ENCODE results near the gene INAFM2. TPM values are rescaled to one million over a fixed set of nuclear protein-coding genes. Genes with fewer than 3 reads are reported as not detected.

INAFM2 gene
- total RNA-seq, result 1 to 10 TPM; 7.2 to 7.5 TPM
- polyA plus RNA-seq, result 1 to 10 TPM in 1 of 2 donors, under 1 TPM in 1; 0.08 to 2.8 TPM

DNA sequence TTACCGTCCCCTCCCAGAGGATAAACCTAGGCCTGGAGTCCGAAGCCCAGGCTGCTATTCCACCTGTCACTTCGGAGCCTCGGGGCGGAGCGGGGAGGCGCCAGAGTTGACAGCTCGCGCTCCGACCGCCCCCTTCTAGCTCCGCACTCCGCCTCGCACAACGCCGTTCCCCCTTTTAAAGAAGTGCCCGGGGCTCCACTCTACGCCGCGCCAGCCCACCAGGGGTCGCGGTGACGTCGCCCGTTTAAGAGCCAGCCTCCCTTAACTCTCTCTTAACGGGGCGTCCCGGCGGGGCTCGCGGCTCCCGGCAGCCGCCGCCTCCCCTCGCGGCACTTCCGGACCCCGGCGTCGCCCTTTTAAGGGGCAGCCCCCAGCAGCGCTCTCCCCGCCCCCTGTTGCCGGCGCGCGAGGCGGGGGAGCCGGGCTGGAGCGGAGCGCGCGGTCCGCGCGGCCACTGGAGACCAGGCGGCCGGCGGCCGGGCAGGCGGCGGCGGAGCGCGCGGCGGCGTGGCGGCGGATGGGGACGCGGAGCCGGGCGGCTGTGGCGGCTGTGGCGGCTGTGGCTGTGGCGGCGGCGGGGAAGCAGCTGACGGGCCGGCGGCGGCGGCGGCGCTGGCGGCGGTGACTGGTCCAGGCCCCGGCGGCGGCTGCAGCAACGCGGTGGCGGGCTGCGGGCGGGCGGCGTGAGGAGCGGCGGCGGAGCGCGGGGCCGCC lies at the start of gene INAFM2:
INAFM2 (plus strand) TSS at position 454 of the 714 bp plus-strand sequence. CDS start 364 bp downstream, outside the sequence.
- DNase-seq, result peak; percentile 88 to 90 (median 89)
- CTCF ChIA-PET (ENCODE audit: partially characterized antibody), result interaction anchor here (0.8 to 23.8 kb wide), 12 partner anchors 9 to 165 kb away, joined by 3 to 634 read pairs (median 6); partner anchors contain the start of genes CCDC9B and PLCB2
- no peaks in the 10 kb centered on the region for H3K9me3 ChIP-seq (ENCODE audit: control insufficient read depth in 1 of 2, low read length in 2 of 2)
- H3K9me3 Mint-ChIP-seq, result no peaks in the 10 kb centered on the region
- H3K4me1 ChIP-seq (ENCODE audit: insufficient read depth, low read length), result peaks cover 22% of the 10 kb centered on the region
- peak within 1 kb of the TSS; percentile 79 to 89 (median 86) for H3K4me3 Mint-ChIP-seq
- peaks cover 16 to 35% (median 25%) of the 10 kb centered on the region in 4 donors for H3K4me1 Mint-ChIP-seq
- peak within 1 kb of the TSS; percentile 36 to 93 (median 88) for H3K27ac Mint-ChIP-seq
- H3K36me3 ChIP-seq (ENCODE audit: insufficient read depth, low read length), result no peaks in the 10 kb centered on the region
- peak within 1 kb of the TSS; percentile 29 for H3K27ac ChIP-seq (ENCODE audit: low read depth, low read length)
- POLR2A ChIA-PET (ENCODE audit: partially characterized antibody), result interaction anchor here (0.6 to 8.8 kb wide), 11 partner anchors 9 to 284 kb away, joined by 3 to 90 read pairs (median 4); partner anchors contain the start of genes DISP2, IVD, PLCB2 and SRP14
- peak within 1 kb of the TSS in 1 of 2 donors; percentile 56 for H3K4me3 ChIP-seq (ENCODE audit: low read length in 2 of 2)
- no peaks in the 10 kb centered on the region for H3K27me3 ChIP-seq (ENCODE audit: insufficient read depth, low read length)
- no peaks in the 10 kb centered on the region for H3K36me3 Mint-ChIP-seq
- intact Hi-C loops (cut with micrococcal nuclease), result loop anchor here (1.0 to 5.0 kb wide), 5 partner anchors 15 to 909 kb away; partner anchors contain the start of genes ANKRD63, CHP1, DNAJC17 and EXD1
- peaks cover 0 to 7% of the 10 kb centered on the region in 2 donors for H3K27me3 Mint-ChIP-seq

DNA sequence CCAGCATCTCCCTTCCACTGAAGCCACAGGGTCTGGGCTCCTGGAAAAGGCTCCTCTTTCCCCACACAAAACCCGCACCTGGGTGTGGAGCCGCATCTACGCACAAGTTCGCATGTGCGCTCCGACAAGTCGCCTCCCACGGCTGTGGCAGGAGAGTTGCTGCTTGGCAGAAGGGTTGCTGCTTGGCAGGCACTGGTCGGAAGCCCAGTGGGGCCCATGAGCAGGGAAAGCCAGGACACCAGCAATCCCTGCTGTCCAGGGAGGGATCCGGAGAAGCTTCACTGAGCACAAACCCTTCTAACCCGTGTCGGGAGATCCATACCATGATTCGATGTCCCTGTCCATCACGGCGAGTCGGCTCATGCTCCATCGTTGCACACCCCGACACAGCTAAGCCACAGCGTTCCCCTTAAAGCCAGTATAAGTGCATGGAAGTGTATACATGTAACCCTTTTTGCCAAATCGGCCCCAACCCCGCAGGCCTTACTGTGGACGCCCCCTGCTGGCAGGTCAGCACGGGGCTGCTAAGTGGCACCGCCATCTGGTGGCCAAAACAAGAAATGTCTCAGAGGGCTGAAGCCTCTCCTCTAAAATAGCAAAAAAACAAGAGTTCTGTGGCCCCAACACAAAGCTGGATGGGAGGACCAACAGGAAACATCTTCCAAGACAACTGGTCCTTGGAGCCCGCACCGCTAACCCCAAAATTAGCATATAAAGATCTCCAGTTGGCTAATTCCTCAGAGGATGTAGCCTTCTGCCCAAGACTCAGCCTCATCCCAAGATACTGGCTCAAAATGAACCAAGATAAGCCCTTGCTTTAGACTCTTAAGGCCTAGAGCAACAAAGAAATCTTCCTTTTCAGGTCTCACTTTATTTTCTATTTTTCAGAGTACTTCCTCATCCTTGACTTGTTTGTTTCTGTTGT lies 48.9 kb upstream of the INAFM2 start:
- Mint-ChIP-seq H3K4me1 (peaks cover 2 to 11% (median 5%) of the 10 kb centered on the region in 4 donors), H3K27ac (peak overlapping the region in 3 of 7 donors; percentile 24 to 54 (median 32)), H3K36me3 (no peaks in the 10 kb centered on the region), H3K27me3 (peaks cover 3 to 18% of the 10 kb centered on the region in 2 donors), H3K9me3 (no peaks in the 10 kb centered on the region), H3K4me3 (no peak overlapping the region)
- intact Hi-C loops (cut with micrococcal nuclease), result loop anchor here (1.0 to 10.0 kb wide), 6 partner anchors 57 to 588 kb away; no protein-coding TSS in a partner anchor
- no peak overlapping the region for H3K4me3 ChIP-seq (ENCODE audit: low read length in 2 of 2)
- DNase-seq, result peak; percentile 81 to 88 (median 84)
- no peaks in the 10 kb centered on the region for H3K27me3 ChIP-seq (ENCODE audit: insufficient read depth, low read length)
- ChIA-PET POLR2A (ENCODE audit: partially characterized antibody) (interaction anchor here (0.7 to 2.1 kb wide), 8 partner anchors 31 to 233 kb away, joined by 3 to 10 read pairs (median 4); no protein-coding TSS in a partner anchor), CTCF (ENCODE audit: partially characterized antibody) (interaction anchor here (0.6 to 14.0 kb wide), 44 partner anchors 8 to 491 kb away, joined by 3 to 427 read pairs (median 4); partner anchors contain the start of genes ANKRD63, BMF, BUB1B and CCDC9B)
- no peaks in the 10 kb centered on the region for H3K36me3 ChIP-seq (ENCODE audit: insufficient read depth, low read length)
- peaks cover 5% of the 10 kb centered on the region for H3K4me1 ChIP-seq (ENCODE audit: insufficient read depth, low read length)
- no peaks in the 10 kb centered on the region for H3K9me3 ChIP-seq (ENCODE audit: control insufficient read depth in 1 of 2, low read length in 2 of 2)
- H3K27ac ChIP-seq (ENCODE audit: low read depth, low read length), result no peak overlapping the region

DNA sequence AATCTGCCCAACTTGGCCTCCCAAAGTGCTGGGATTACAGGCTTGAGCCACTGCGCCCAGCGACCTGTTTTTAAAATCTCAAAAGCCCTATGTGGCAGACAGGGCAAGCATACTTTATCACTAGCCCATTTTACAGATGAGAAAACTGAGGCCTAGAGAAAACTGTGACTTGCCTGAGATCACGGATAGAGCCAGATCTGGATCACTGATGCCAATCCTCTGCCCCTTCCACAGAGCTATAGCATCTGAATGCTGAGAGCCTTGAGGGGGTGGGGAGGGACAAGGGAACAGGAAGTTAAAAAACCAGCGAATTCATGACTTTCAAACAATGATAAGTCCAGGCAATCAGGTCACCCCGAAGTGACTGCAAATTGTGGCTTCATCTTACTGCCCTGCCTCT lies 48.0 kb upstream of the INAFM2 start:
- H3K4me1 Mint-ChIP-seq, result peaks cover 2 to 7% (median 5%) of the 10 kb centered on the region in 4 donors
- Histone ChIP-seq H3K27ac (ENCODE audit: low read depth, low read length) (no peak overlapping the region), H3K9me3 (ENCODE audit: control insufficient read depth in 1 of 2, low read length in 2 of 2) (no peaks in the 10 kb centered on the region), H3K4me1 (ENCODE audit: insufficient read depth, low read length) (peaks cover 5% of the 10 kb centered on the region), H3K27me3 (ENCODE audit: insufficient read depth, low read length) (no peaks in the 10 kb centered on the region), H3K4me3 (ENCODE audit: low read length in 2 of 2) (no peak overlapping the region), H3K36me3 (ENCODE audit: insufficient read depth, low read length) (no peaks in the 10 kb centered on the region)
- H3K36me3 Mint-ChIP-seq, result no peaks in the 10 kb centered on the region
- no peak for DNase-seq
- H3K9me3 Mint-ChIP-seq, result no peaks in the 10 kb centered on the region
- peaks cover 7 to 22% of the 10 kb centered on the region in 2 donors for H3K27me3 Mint-ChIP-seq
- no peak overlapping the region for H3K4me3 Mint-ChIP-seq
- intact Hi-C loops (cut with micrococcal nuclease), result loop anchor here (2.0 to 10.0 kb wide), 2 partner anchors 171 to 391 kb away; no protein-coding TSS in a partner anchor
- CTCF ChIA-PET (ENCODE audit: partially characterized antibody), result interaction anchor here (0.5 to 14.0 kb wide), 22 partner anchors 8 to 911 kb away, joined by 3 to 427 read pairs (median 10); partner anchors contain the start of genes ANKRD63, BUB1B, CCDC9B and PLCB2
- POLR2A ChIA-PET (ENCODE audit: partially characterized antibody), result no interaction called here
- no peak overlapping the region for H3K27ac Mint-ChIP-seq

DNA sequence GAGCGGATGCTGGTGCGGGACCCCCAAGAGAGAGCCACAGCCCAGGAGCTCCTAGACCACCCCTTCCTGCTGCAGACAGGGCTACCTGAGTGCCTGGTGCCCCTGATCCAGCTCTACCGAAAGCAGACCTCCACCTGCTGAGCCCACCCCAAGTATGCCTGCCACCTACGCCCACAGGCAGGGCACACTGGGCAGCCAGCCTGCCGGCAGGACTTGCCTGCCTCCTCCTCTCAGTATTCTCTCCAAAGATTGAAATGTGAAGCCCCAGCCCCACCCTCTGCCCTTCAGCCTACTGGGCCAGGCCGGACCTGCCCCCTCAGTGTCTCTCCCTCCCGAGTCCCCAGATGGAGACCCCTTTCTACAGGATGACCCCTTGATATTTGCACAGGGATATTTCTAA lies 47.5 kb upstream of the INAFM2 start:
- Histone ChIP-seq H3K9me3 (ENCODE audit: control insufficient read depth in 1 of 2, low read length in 2 of 2) (no peaks in the 10 kb centered on the region), H3K27ac (ENCODE audit: low read depth, low read length) (no peak overlapping the region), H3K4me3 (ENCODE audit: low read length in 2 of 2) (no peak overlapping the region), H3K36me3 (ENCODE audit: insufficient read depth, low read length) (no peaks in the 10 kb centered on the region), H3K4me1 (ENCODE audit: insufficient read depth, low read length) (peaks cover 5% of the 10 kb centered on the region), H3K27me3 (ENCODE audit: insufficient read depth, low read length) (peaks cover 4% of the 10 kb centered on the region)
- no peak overlapping the region for H3K4me3 Mint-ChIP-seq
- H3K4me1 Mint-ChIP-seq, result peaks cover 2 to 8% (median 5%) of the 10 kb centered on the region in 4 donors
- ChIA-PET POLR2A (ENCODE audit: partially characterized antibody) (no interaction called here), CTCF (ENCODE audit: partially characterized antibody) (interaction anchor here (0.5 to 14.0 kb wide), 12 partner anchors 9 to 911 kb away, joined by 3 to 427 read pairs (median 28); partner anchors contain the start of genes CCDC9B, PLCB2 and SRP14)
- DNase-seq, result no peak
- no peak overlapping the region for H3K27ac Mint-ChIP-seq
- H3K36me3 Mint-ChIP-seq, result no peaks in the 10 kb centered on the region
- peaks cover 7 to 24% of the 10 kb centered on the region in 2 donors for H3K27me3 Mint-ChIP-seq
- no peaks in the 10 kb centered on the region for H3K9me3 Mint-ChIP-seq
- intact Hi-C loops (cut with micrococcal nuclease), result loop anchor here (2.0 to 10.0 kb wide), 2 partner anchors 171 to 391 kb away; no protein-coding TSS in a partner anchor

DNA sequence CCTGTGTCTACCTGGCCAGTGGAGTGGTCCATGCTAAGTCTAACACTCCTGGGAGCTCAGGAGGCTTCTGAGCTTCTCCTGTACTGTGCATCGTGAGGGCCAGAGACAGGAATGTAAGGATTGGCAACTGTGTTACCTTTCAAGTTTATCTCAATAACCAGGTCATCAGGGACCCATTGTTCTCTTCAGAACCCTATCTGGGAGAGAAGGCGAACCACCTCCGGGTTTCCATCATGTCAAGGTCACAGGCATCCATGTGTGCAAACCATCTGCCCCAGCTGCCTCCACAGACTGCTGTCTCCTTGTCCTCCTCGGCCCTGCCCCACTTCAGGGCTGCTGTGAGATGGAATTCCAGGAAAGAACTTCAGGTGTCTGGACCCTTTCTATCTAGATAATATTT lies 46.6 kb upstream of the INAFM2 start:
- no peak for DNase-seq
- H3K4me1 ChIP-seq (ENCODE audit: insufficient read depth, low read length), result peaks cover 5% of the 10 kb centered on the region
- peaks cover 2 to 10% (median 5%) of the 10 kb centered on the region in 4 donors for H3K4me1 Mint-ChIP-seq
- ChIA-PET CTCF (ENCODE audit: partially characterized antibody) (interaction anchor here (1.8 to 14.0 kb wide), 6 partner anchors 10 to 229 kb away, joined by 5 to 427 read pairs (median 251); partner anchors contain the start of genes CCDC9B and PLCB2), POLR2A (ENCODE audit: partially characterized antibody) (interaction anchor here (1.2 to 4.8 kb wide), 2 partner anchors 32 to 229 kb away, joined by 3 to 40 read pairs; partner anchors contain the start of gene PLCB2)
- peaks cover 6% of the 10 kb centered on the region for H3K27me3 ChIP-seq (ENCODE audit: insufficient read depth, low read length)
- intact Hi-C loops (cut with micrococcal nuclease), result loop anchor here (10.0 kb wide), 1 partner anchor 392 kb away; no protein-coding TSS in a partner anchor
- no peaks in the 10 kb centered on the region for H3K9me3 ChIP-seq (ENCODE audit: control insufficient read depth in 1 of 2, low read length in 2 of 2)
- H3K36me3 Mint-ChIP-seq, result no peaks in the 10 kb centered on the region
- no peak overlapping the region for H3K4me3 ChIP-seq (ENCODE audit: low read length in 2 of 2)
- H3K27me3 Mint-ChIP-seq, result peaks cover 11 to 27% of the 10 kb centered on the region in 2 donors
- no peaks in the 10 kb centered on the region for H3K9me3 Mint-ChIP-seq
- no peak overlapping the region for H3K4me3 Mint-ChIP-seq
- H3K27ac ChIP-seq (ENCODE audit: low read depth, low read length), result no peak overlapping the region
- H3K36me3 ChIP-seq (ENCODE audit: insufficient read depth, low read length), result no peaks in the 10 kb centered on the region
- H3K27ac Mint-ChIP-seq, result no peak overlapping the region

DNA sequence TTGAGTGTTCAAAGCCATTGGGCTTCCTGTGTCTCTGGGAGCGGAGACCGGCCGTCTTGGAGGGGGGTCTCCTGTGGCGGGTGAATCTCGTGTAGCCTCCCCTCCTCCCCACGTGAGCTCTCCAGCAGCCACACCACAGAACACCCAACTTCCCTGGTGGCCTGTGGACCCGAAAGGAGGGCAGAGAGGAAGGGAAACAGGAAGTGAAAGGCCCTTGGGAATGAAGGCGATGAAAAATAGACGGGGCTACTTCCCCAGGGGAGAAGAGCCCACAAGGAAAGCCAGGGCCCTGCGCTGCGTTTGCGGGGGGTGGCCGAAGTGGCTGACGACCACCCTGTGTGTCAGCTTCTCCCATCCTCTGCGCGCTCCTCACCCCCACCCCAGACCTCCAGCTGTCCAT lies 46.0 kb upstream of the INAFM2 start:
- no peaks in the 10 kb centered on the region for H3K36me3 Mint-ChIP-seq
- intact Hi-C loops (cut with micrococcal nuclease), result loop anchor here (10.0 kb wide), 1 partner anchor 393 kb away; no protein-coding TSS in a partner anchor
- H3K4me1 ChIP-seq (ENCODE audit: insufficient read depth, low read length), result peaks cover 5% of the 10 kb centered on the region
- H3K36me3 ChIP-seq (ENCODE audit: insufficient read depth, low read length), result no peaks in the 10 kb centered on the region
- H3K4me3 Mint-ChIP-seq, result no peak overlapping the region
- ChIA-PET CTCF (ENCODE audit: partially characterized antibody) (interaction anchor here (1.8 to 14.0 kb wide), 5 partner anchors 10 to 230 kb away, joined by 5 to 427 read pairs (median 324); partner anchors contain the start of genes CCDC9B and PLCB2), POLR2A (ENCODE audit: partially characterized antibody) (interaction anchor here (1.2 to 4.8 kb wide), 2 partner anchors 31 to 229 kb away, joined by 3 to 40 read pairs; partner anchors contain the start of gene PLCB2)
- DNase-seq, result no peak
- no peak overlapping the region for H3K4me3 ChIP-seq (ENCODE audit: low read length in 2 of 2)
- no peak overlapping the region for H3K27ac Mint-ChIP-seq
- no peaks in the 10 kb centered on the region for H3K9me3 Mint-ChIP-seq
- H3K9me3 ChIP-seq (ENCODE audit: control insufficient read depth in 1 of 2, low read length in 2 of 2), result no peaks in the 10 kb centered on the region
- peaks cover 6% of the 10 kb centered on the region for H3K27me3 ChIP-seq (ENCODE audit: insufficient read depth, low read length)
- H3K4me1 Mint-ChIP-seq, result peaks cover 2 to 10% (median 5%) of the 10 kb centered on the region in 4 donors
- peaks cover 11 to 27% of the 10 kb centered on the region in 2 donors for H3K27me3 Mint-ChIP-seq
- H3K27ac ChIP-seq (ENCODE audit: low read depth, low read length), result no peak overlapping the region

All from CD4-positive, alpha-beta memory T cell (primary cell).